HepG2 (cell line): ENCODE measurements around the gene PCYT2. TPM values are rescaled to one million over a fixed set of nuclear protein-coding genes. Genes with fewer than 3 reads are reported as not detected.

Experiments used
- ATAC-seq: fragments of 200-7000 bp; cut with Tn5 transposase; 3 replicates; pipeline ENCODE4 v1.9.1; 2020; ENCODE audit warnings: mild to moderate bottlenecking, moderate library complexity
- BruUV-seq: library from RNA; stranded (reverse); fragments of 400-500 nt; replicated peaks from 2 replicates; lab custom pipeline; 2021; lab: Mats Ljungman, UMichigan
- CTCF ChIA-PET: fragments of 300-600 bp; formaldehyde crosslinking; extraction: SDS; loops from one replicate; lab custom pipeline; 2021; ENCODE audit warnings: low total read pairs, inconsistent platforms, low intra/inter-chr PET ratio; lab: Yijun Ruan, JAX
- POLR2A ChIA-PET: fragments of 350-600 bp; sonication (Branson Sonifier 250); formaldehyde crosslinking; loops from one replicate; lab custom pipeline; 2020; ENCODE audit warnings: antibody characterized with exemption, inconsistent platforms; lab: Yijun Ruan, JAX
- DNase-seq: peaks from one replicate; pipeline ENCODE4 v3.0.0-alpha.2; 2015; ENCODE audit warnings: low spot score
- FAIRE-seq: peaks from 3 replicates; lab custom pipeline; 2011; peaks lifted over from hg19 to GRCh38; lab: Jason Lieb, UNC
- H2AFZ ChIP-seq: one replicate; pipeline ENCODE4 v1.6.1; 2011; ENCODE audit warnings: low read length, inconsistent platforms
- H3K27ac ChIP-seq: fragments of 300-600 bp; 3 replicates; pipeline ENCODE4 v1.8.0; 2011; ENCODE audit warnings: mixed run types, mild to moderate bottlenecking, mixed read lengths, low read length, inconsistent platforms; ENCODE audit not compliant: insufficient read depth; ENCODE audit errors: extremely low read length
- H3K27me3 ChIP-seq, 2 experiments: fragments of 200-600 bp in 1 of 2; 2 replicates in 1 of 2; 3 replicates in 1 of 2; pipeline versions ENCODE4 v1.6.0 to v1.8.0; 2011; ENCODE audit warnings: low read length in 2 of 2, mild to moderate bottlenecking in 2 of 2, moderate library complexity in 2 of 2, inconsistent platforms in 1 of 2; ENCODE audit not compliant: insufficient read depth in 2 of 2, control insufficient read depth in 1 of 2
- H3K36me3 ChIP-seq, 2 experiments: fragments of 200-600 bp in 1 of 2; replicated peaks in 1 of 2; 2 replicates in 1 of 2; 3 replicates in 1 of 2; pipeline versions ENCODE4 v1.5.1 to v1.8.0; 2011; ENCODE audit warnings: low read length in 2 of 2, inconsistent platforms in 1 of 2; ENCODE audit not compliant: insufficient read depth in 2 of 2, control insufficient read depth in 1 of 2
- H3K4me1 ChIP-seq: 2 replicates; pipeline ENCODE4 v1.5.1; 2012; ENCODE audit warnings: low read length, inconsistent platforms; ENCODE audit not compliant: insufficient read depth
- H3K4me2 ChIP-seq: 2 replicates; pipeline ENCODE4 v1.6.0; 2011; ENCODE audit warnings: low read depth, low read length, inconsistent platforms
- H3K4me3 ChIP-seq, 3 experiments: fragments of 200-600 bp in 1 of 3; sonication (generic), shearing (Covaris generic) in 1 of 3; replicated peaks in 1 of 3; 2 replicates each; pipeline ENCODE4 v1.5.1; 2011 to 2016; ENCODE audit warnings: low read length in 3 of 3, inconsistent platforms in 2 of 3, low read depth in 2 of 3, mild to moderate bottlenecking in 2 of 3, control low read depth in 1 of 3, mixed read lengths in 1 of 3; ENCODE audit not compliant: insufficient read depth in 1 of 3
- H3K79me2 ChIP-seq: one replicate; pipeline ENCODE4 v1.6.1; 2011; ENCODE audit warnings: low read length, inconsistent platforms; ENCODE audit not compliant: insufficient read depth
- H3K9ac ChIP-seq: 2 replicates; pipeline ENCODE4 v1.6.0; 2011; ENCODE audit warnings: mild to moderate bottlenecking, low read depth, low read length, inconsistent platforms; ENCODE audit not compliant: insufficient read depth
- H3K9me3 ChIP-seq: 2 replicates; pipeline ENCODE4 v1.5.1; 2012; ENCODE audit warnings: mild to moderate bottlenecking, low read length
- H4K20me1 ChIP-seq: 2 replicates; pipeline ENCODE4 v1.6.0; 2011; ENCODE audit warnings: inconsistent platforms, mild to moderate bottlenecking, low read length, moderate library complexity; ENCODE audit not compliant: insufficient read depth
- EED ChIP-seq: sonication (generic); formaldehyde crosslinking; IDR thresholded peaks from 2 replicates; pipeline ENCODE4 v1.5.0; 2020; ENCODE audit warnings: mild to moderate bottlenecking, missing genetic modification reagents
- HNF1A ChIP-seq, 2 experiments: sonication (generic) in 1 of 2; formaldehyde crosslinking in 1 of 2; IDR thresholded peaks; 2 replicates each; pipeline versions ENCODE4 v1.4.0 to v1.6.1; 2016 to 2020; ENCODE audit warnings: borderline replicate concordance in 1 of 2, low read depth in 1 of 2, mild to moderate bottlenecking in 1 of 2, missing genetic modification reagents in 1 of 2
- HNRNPLL ChIP-seq: fragments of 200-400 bp; formaldehyde crosslinking; IDR thresholded peaks from 2 replicates; pipeline ENCODE4 v1.6.1; 2017; ENCODE audit warnings: mild to moderate bottlenecking, low read depth, low read length; ENCODE audit not compliant: poor library complexity, severe bottlenecking
- MAZ ChIP-seq, 2 experiments: sonication (generic) in 1 of 2; formaldehyde crosslinking in 1 of 2; IDR thresholded peaks; 2 replicates each; pipeline versions ENCODE4 v1.5.0 to v1.6.1; 2012 to 2020; ENCODE audit warnings: low read depth in 2 of 2, mild to moderate bottlenecking in 2 of 2, borderline replicate concordance in 1 of 2, improper control_type of control experiment in 1 of 2, low read length in 1 of 2, missing genetic modification reagents in 1 of 2, moderate library complexity in 1 of 2
- RBFOX2 ChIP-seq: fragments of 200-400 bp; formaldehyde crosslinking; IDR thresholded peaks from 2 replicates; pipeline ENCODE4 v1.6.1; 2017; ENCODE audit warnings: low read depth, mild to moderate bottlenecking, low read length
- SRSF1 ChIP-seq: fragments of 200-400 bp; formaldehyde crosslinking; optimal IDR thresholded peaks from 2 replicates; pipeline ENCODE3; 2017; ENCODE audit warnings: mild to moderate bottlenecking, low read depth, low read length, moderate library complexity
- TERF1 ChIP-seq: sonication (generic); formaldehyde crosslinking; IDR thresholded peaks from 2 replicates; pipeline ENCODE4 v1.8.0; 2022; ENCODE audit warnings: mild to moderate bottlenecking, missing genetic modification reagents, moderate library complexity
- TSC22D2 ChIP-seq: sonication (generic); formaldehyde crosslinking; IDR thresholded peaks from 2 replicates; pipeline ENCODE4 v1.5.1; 2020; ENCODE audit warnings: missing genetic modification reagents, mild to moderate bottlenecking, borderline replicate concordance
- ZNF138 ChIP-seq: sonication (generic); formaldehyde crosslinking; IDR thresholded peaks from 2 replicates; pipeline ENCODE4 v1.5.0; 2020; ENCODE audit warnings: mild to moderate bottlenecking, low read depth, missing genetic modification reagents
- ZNF205 ChIP-seq: IDR thresholded peaks from 2 replicates; pipeline ENCODE4 v1.6.1; 2018; ENCODE audit warnings: missing biosample characterization, missing genetic modification reagents
- WGBS: methylation state at CpG from one replicate; pipeline ENCODE4 v1.1.6; 2017; ENCODE audit warnings: low lambda C conversion rate; 5-methylcytosine and 5-hydroxymethylcytosine counted together
- in situ Hi-C: cut with HindIII; loops from 2 replicates; pipeline ENCODE4 v1.10.0; 2017; ENCODE audit warnings: low pct_unique_long_range_greater_than_20kb; ENCODE audit not compliant: extremely low pct_ligation_motif_present
- intact Hi-C: fragments of 100-400 bp; cut with micrococcal nuclease; formaldehyde crosslinking; loops from one replicate; pipeline ENCODE4 v1.10.0; 2022; ENCODE audit not compliant: unreplicated experiment
- polyA plus RNA-seq, 8 experiments: library from polyadenylated mRNA; depleted of rRNA in 3 of 8; stranded (reverse) in 7 of 8; unstranded in 1 of 8; fragments of >200 nt; fragmentation: Illumina TruSeq in 4 of 8; extraction: Trizol in 4 of 8; gene quantifications; 2 replicates each; pipeline versions ENCODE4 v1.2.1 to v1.2.3, GENCODE V29; 2011 to 2016; ENCODE audit warnings: low read depth in 4 of 8, missing spikeins in 1 of 8, mixed read lengths in 1 of 8; ENCODE audit not compliant: insufficient read depth in 1 of 8
- total RNA-seq, 5 experiments: library from RNA; depleted of rRNA; stranded (reverse); fragments of >200 nt; fragmentation: Illumina TruSeq; extraction: Trizol; gene quantifications; 2 replicates each; pipeline ENCODE4 v1.2.3, GENCODE V29; 2016; ENCODE audit warnings: low read depth in 1 of 5
- TF ChIP-seq, protein P1 (sequence below): sonication (generic); formaldehyde crosslinking; IDR thresholded peaks from 2 replicates; pipeline ENCODE4 v1.5.1; 2020; ENCODE audit warnings: mild to moderate bottlenecking, missing genetic modification reagents, moderate library complexity
- TF ChIP-seq, protein P2 (sequence below): sonication (generic); formaldehyde crosslinking; IDR thresholded peaks from 2 replicates; pipeline ENCODE4 v1.8.1; 2023; ENCODE audit warnings: mild to moderate bottlenecking, missing genetic modification reagents, borderline replicate concordance

Gene PCYT2
- total and polyA plus RNA-seq, 2 of the 13 experiments (the other 11 are each of a cell fraction or from before 2014, with no cell fraction given) = 147 to 297 TPM

DNA sequence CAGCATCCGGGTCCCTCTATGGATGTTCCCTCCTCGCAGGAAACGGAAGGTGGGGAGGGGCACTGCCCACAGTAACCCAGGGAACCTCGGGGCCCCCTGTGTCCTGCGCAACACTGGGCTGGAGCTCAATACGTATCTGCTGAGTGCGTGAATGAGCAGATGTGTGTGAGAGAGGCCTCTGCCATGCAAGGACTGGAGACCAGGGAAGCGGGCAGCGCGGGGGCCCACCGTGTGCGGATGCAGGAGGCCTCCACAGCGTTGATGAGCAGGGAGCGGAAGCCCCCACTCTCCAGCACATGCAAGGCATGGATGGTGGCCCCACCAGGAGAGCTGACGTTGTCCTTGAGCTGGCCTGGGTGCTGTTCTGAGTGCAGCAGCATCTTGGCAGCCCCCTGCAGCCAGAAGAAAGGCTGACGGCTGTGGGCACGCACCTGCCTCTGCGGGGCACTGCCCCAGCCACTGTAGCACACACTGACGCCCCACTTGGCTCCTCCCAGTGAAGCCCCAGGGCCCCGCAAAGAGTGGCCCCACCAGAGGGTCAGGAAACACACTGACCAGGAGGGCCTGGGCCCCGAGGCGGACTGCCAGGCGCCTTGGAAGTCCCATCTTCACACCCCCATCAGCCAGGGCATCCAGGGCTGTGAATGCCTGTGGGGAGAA, 23.0 kb upstream of the PCYT2 start:
- Histone ChIP-seq H3K9me3 (no peaks in the 10 kb centered on the region), H3K4me3 (no peak overlapping the region), H3K9ac (no peak overlapping the region), H3K4me2 (no peak overlapping the region), H3K79me2 (peaks cover 19% of the 10 kb centered on the region), H3K27me3 (peaks cover 2 to 12% of the 10 kb centered on the region in 2 experiments; a peak in 3 of 5 replicates), H3K27ac (no peak overlapping the region), H2AFZ (no peak overlapping the region), H4K20me1 (peaks cover 5% of the 10 kb centered on the region; the same call in 1 of the 2 replicates), H3K36me3 (peaks cover 11 to 28% of the 10 kb centered on the region in 2 experiments), H3K4me1 (peaks cover 58% of the 10 kb centered on the region)
- ChIA-PET CTCF (no interaction called here), POLR2A (interaction anchor here (0.7 to 2.0 kb wide), 5 partner anchors 17 to 89 kb away, joined by 3 to 7 read pairs (median 5); partner anchors contain the start of genes CENPX and LRRC45)
- no peak for DNase-seq
- intact Hi-C loops = no loop called here
- no TSS peak for BruUV-seq
- WGBS = 96% methylated on average over 16 of the region's 23 CpGs
- in situ Hi-C loops = no loop called here
- no peak for ATAC-seq
- FAIRE-seq = no peak
- TF ChIP-seq RBFOX2 = peak; percentile 78
- TF ChIP-seq HNRNPLL = no peak
- no peak for TF ChIP-seq EED (CRISPR knock-in tag)
- TF ChIP-seq, protein P1, sequence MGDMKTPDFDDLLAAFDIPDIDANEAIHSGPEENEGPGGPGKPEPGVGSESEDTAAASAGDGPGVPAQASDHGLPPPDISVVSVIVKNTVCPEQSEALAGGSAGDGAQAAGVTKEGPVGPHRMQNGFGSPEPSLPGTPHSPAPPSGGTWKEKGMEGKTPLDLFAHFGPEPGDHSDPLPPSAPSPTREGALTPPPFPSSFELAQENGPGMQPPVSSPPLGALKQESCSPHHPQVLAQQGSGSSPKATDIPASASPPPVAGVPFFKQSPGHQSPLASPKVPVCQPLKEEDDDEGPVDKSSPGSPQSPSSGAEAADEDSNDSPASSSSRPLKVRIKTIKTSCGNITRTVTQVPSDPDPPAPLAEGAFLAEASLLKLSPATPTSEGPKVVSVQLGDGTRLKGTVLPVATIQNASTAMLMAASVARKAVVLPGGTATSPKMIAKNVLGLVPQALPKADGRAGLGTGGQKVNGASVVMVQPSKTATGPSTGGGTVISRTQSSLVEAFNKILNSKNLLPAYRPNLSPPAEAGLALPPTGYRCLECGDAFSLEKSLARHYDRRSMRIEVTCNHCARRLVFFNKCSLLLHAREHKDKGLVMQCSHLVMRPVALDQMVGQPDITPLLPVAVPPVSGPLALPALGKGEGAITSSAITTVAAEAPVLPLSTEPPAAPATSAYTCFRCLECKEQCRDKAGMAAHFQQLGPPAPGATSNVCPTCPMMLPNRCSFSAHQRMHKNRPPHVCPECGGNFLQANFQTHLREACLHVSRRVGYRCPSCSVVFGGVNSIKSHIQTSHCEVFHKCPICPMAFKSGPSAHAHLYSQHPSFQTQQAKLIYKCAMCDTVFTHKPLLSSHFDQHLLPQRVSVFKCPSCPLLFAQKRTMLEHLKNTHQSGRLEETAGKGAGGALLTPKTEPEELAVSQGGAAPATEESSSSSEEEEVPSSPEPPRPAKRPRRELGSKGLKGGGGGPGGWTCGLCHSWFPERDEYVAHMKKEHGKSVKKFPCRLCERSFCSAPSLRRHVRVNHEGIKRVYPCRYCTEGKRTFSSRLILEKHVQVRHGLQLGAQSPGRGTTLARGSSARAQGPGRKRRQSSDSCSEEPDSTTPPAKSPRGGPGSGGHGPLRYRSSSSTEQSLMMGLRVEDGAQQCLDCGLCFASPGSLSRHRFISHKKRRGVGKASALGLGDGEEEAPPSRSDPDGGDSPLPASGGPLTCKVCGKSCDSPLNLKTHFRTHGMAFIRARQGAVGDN (CRISPR knock-in tag) = 0 out of 2 replicates have a peak, but pooled peaks have one; percentile 8
- TF ChIP-seq ZNF205 (CRISPR knock-in tag) = no peak
- no peak for TF ChIP-seq TSC22D2 (CRISPR knock-in tag)
- no peak for TF ChIP-seq SRSF1
- TF ChIP-seq, protein P2, sequence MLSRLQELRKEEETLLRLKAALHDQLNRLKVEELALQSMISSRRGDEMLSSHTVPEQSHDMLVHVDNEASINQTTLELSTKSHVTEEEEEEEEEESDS (CRISPR knock-in tag) = no peak
- TF ChIP-seq MAZ (IDR thresholded peaks at IDR 0.05; ENCODE audit: borderline replicate concordance, low read depth, low read length) = no peak
- no peak for TF ChIP-seq MAZ (CRISPR knock-in tag; IDR thresholded peaks at IDR 0.05; ENCODE audit: low read depth)
- no peak for TF ChIP-seq HNF1A (IDR thresholded peaks at IDR 0.05; ENCODE audit: low read depth)
- TF ChIP-seq HNF1A (CRISPR knock-in tag; IDR thresholded peaks at IDR 0.05; ENCODE audit: borderline replicate concordance) = 0 out of 2 replicates have a peak, but pooled peaks have one; percentile 31
- TF ChIP-seq TERF1 (CRISPR knock-in tag) = no peak
- TF ChIP-seq ZNF138 (CRISPR knock-in tag) = no peak
